HEK293 (cell line): ENCODE measurements around the gene NPAS2.

Experiments
- CTCF ChIA-PET: fragments of 350-600 bp; formaldehyde crosslinking; extraction: SDS; loops from one replicate; lab custom pipeline; 2021; ENCODE audit warnings: antibody characterized with exemption; lab: Yijun Ruan, JAX
- POLR2A ChIA-PET: fragments of 300-600 bp; formaldehyde crosslinking; extraction: SDS; loops from one replicate; lab custom pipeline; 2020; ENCODE audit warnings: antibody characterized with exemption, inconsistent platforms; lab: Yijun Ruan, JAX
- H3K27ac ChIP-seq: fragments of 200-500 bp; sonication (Bioruptor generic); 2 replicates; pipeline ENCODE4 v1.5.1; 2014; ENCODE audit warnings: low read depth, low read length, control low read depth, inconsistent platforms; ENCODE audit errors: extremely low read depth
- H3K36me3 ChIP-seq, 2 experiments: fragments of 200-500 bp in 1 of 2; sonication (Bioruptor generic) in 1 of 2; 1 replicate in 1 of 2; 2 replicates in 1 of 2; pipeline ENCODE4 v1.5.1; 2014 to 2017; ENCODE audit warnings: inconsistent platforms in 2 of 2, low read length in 2 of 2; ENCODE audit not compliant: control insufficient read depth in 2 of 2, insufficient read depth in 1 of 2
- H3K4me1 ChIP-seq: fragments of 200-500 bp; sonication (Bioruptor generic); 2 replicates; pipeline ENCODE4 v1.5.1; 2014; ENCODE audit warnings: mild to moderate bottlenecking, low read length, inconsistent platforms; ENCODE audit not compliant: control insufficient read depth, insufficient read depth
- H3K4me3 ChIP-seq: 2 replicates; pipeline ENCODE4 v1.5.1; 2011; ENCODE audit warnings: low read depth, mild to moderate bottlenecking, control low read depth, low read length, moderate library complexity
- H3K9me3 ChIP-seq: fragments of 200-500 bp; sonication (Bioruptor generic); 2 replicates; pipeline ENCODE4 v1.5.1; 2014; ENCODE audit warnings: low read depth, low read length, inconsistent platforms; ENCODE audit not compliant: control insufficient read depth, insufficient read depth
- BCL6B ChIP-seq: fragments of 450-650 bp; formaldehyde crosslinking; IDR thresholded peaks from 2 replicates; pipeline ENCODE4 v1.5.1; 2017; ENCODE audit warnings: missing biosample characterization, missing genetic modification characterization
- GLI4 ChIP-seq: fragments of 450-650 bp; formaldehyde crosslinking; IDR thresholded peaks from 2 replicates; pipeline ENCODE4 v1.5.1; 2016; ENCODE audit warnings: missing biosample characterization, missing genetic modification characterization
- GLIS1 ChIP-seq: fragments of 450-650 bp; formaldehyde crosslinking; IDR thresholded peaks from 2 replicates; pipeline ENCODE4 v1.5.1; 2016; ENCODE audit warnings: missing biosample characterization, missing genetic modification characterization
- IKZF3 ChIP-seq: fragments of 450-650 bp; IDR thresholded peaks from 2 replicates; pipeline ENCODE4 v1.5.0; 2018; ENCODE audit warnings: missing biosample characterization, mild to moderate bottlenecking, missing genetic modification characterization, moderate library complexity
- OVOL3 ChIP-seq: fragments of 450-650 bp; formaldehyde crosslinking; IDR thresholded peaks from 2 replicates; pipeline ENCODE4 v1.5.1; 2016; ENCODE audit warnings: missing biosample characterization, missing genetic modification characterization
- PATZ1 ChIP-seq: fragments of 450-650 bp; formaldehyde crosslinking; IDR thresholded peaks from 2 replicates; pipeline ENCODE4 v1.5.1; 2016; ENCODE audit warnings: missing biosample characterization, missing genetic modification characterization
- PRDM1 ChIP-seq: fragments of 450-650 bp; formaldehyde crosslinking; IDR thresholded peaks from 2 replicates; pipeline ENCODE4; 2016; ENCODE audit warnings: missing biosample characterization, missing genetic modification characterization
- SETDB1 ChIP-seq: IDR thresholded peaks from one replicate; pipeline ENCODE4 v1.6.1; 2017; ENCODE audit warnings: mild to moderate bottlenecking, low read length, moderate library complexity, mixed read lengths; ENCODE audit not compliant: insufficient read length
- YY1 ChIP-seq: fragments of 450-650 bp; formaldehyde crosslinking; IDR thresholded peaks from 2 replicates; pipeline ENCODE4 v1.5.1; 2018; ENCODE audit warnings: missing biosample characterization, missing genetic modification characterization
- ZBTB7A ChIP-seq: fragments of 450-650 bp; formaldehyde crosslinking; IDR thresholded peaks from 2 replicates; pipeline ENCODE4 v1.5.1; 2016; ENCODE audit warnings: low read depth, missing biosample characterization, missing genetic modification characterization
- ZNF133 ChIP-seq: fragments of 450-650 bp; formaldehyde crosslinking; IDR thresholded peaks from 2 replicates; pipeline ENCODE4 v1.5.1; 2016; ENCODE audit warnings: missing biosample characterization, missing genetic modification characterization
- ZNF184 ChIP-seq: fragments of 450-650 bp; IDR thresholded peaks from 2 replicates; pipeline ENCODE4 v1.5.1; 2018; ENCODE audit warnings: missing biosample characterization, mild to moderate bottlenecking, missing genetic modification characterization
- ZNF202 ChIP-seq: fragments of 450-650 bp; formaldehyde crosslinking; IDR thresholded peaks from 2 replicates; pipeline ENCODE4 v1.5.1; 2016; ENCODE audit warnings: missing biosample characterization, missing genetic modification characterization, borderline replicate concordance
- ZNF239 ChIP-seq: fragments of 450-650 bp; formaldehyde crosslinking; IDR thresholded peaks from 2 replicates; pipeline ENCODE4 v1.5.1; 2016; ENCODE audit warnings: missing biosample characterization, missing genetic modification characterization
- ZNF311 ChIP-seq: fragments of 450-650 bp; formaldehyde crosslinking; IDR thresholded peaks from 2 replicates; pipeline ENCODE4 v1.5.1; 2017; ENCODE audit warnings: missing biosample characterization, missing genetic modification characterization, borderline replicate concordance
- ZNF324 ChIP-seq: fragments of 450-650 bp; formaldehyde crosslinking; IDR thresholded peaks from 2 replicates; pipeline ENCODE4 v1.5.1; 2016; ENCODE audit warnings: missing biosample characterization, missing genetic modification characterization
- ZNF354C ChIP-seq: fragments of 450-650 bp; formaldehyde crosslinking; IDR thresholded peaks from 2 replicates; pipeline ENCODE4 v1.5.1; 2016; ENCODE audit warnings: missing biosample characterization, missing genetic modification characterization, low read depth, borderline replicate concordance
- ZNF404 ChIP-seq: fragments of 450-650 bp; formaldehyde crosslinking; IDR thresholded peaks from 2 replicates; pipeline ENCODE4 v1.5.1; 2017; ENCODE audit warnings: missing biosample characterization, missing genetic modification characterization
- ZNF555 ChIP-seq: fragments of 450-650 bp; formaldehyde crosslinking; conservative IDR thresholded peaks from 2 replicates; pipeline ENCODE4 v1.5.1; 2017; ENCODE audit warnings: missing biosample characterization, mild to moderate bottlenecking, missing genetic modification characterization, inconsistent platforms
- ZNF776 ChIP-seq: fragments of 450-650 bp; formaldehyde crosslinking; IDR thresholded peaks from 2 replicates; pipeline ENCODE4 v1.5.0; 2017; ENCODE audit warnings: missing biosample characterization, missing genetic modification characterization, borderline replicate concordance
- ZNF777 ChIP-seq: fragments of 450-650 bp; formaldehyde crosslinking; IDR thresholded peaks from 2 replicates; pipeline ENCODE4 v1.5.1; 2017; ENCODE audit warnings: missing biosample characterization, missing genetic modification characterization, borderline replicate concordance
- ZXDB ChIP-seq: fragments of 450-650 bp; formaldehyde crosslinking; IDR thresholded peaks from 2 replicates; pipeline ENCODE4 v1.5.1; 2016; ENCODE audit warnings: missing biosample characterization, missing genetic modification characterization
- TF ChIP-seq, protein P1 (sequence below): fragments of 450-650 bp; formaldehyde crosslinking; IDR thresholded peaks from 2 replicates; pipeline ENCODE4 v1.5.1; 2016; ENCODE audit warnings: missing biosample characterization, missing genetic modification characterization
- TF ChIP-seq, protein P2 (sequence below): fragments of 450-650 bp; formaldehyde crosslinking; IDR thresholded peaks from 2 replicates; pipeline ENCODE4 v1.5.1; 2016; ENCODE audit warnings: missing biosample characterization, missing genetic modification characterization

NPAS2 gene

GRCh38 chr2:100783987-100784386 is 36.0 kb upstream of the NPAS2 start:
- TF ChIP-seq ZNF776 (tag by site-specific recombination) (no peak), YY1 (tag by site-specific recombination) (no peak), BCL6B (no peak), ZNF555 (tag by site-specific recombination) (no peak), ZNF354C (no peak), GLI4 (tag by site-specific recombination) (no peak), ZXDB (no peak), PATZ1 (tag by site-specific recombination) (no peak)
- Histone ChIP-seq H3K4me1 (peaks cover 4% of the 10 kb centered on the region; the same call in 1 of the 2 replicates), H3K36me3 (no peaks in the 10 kb centered on the region), H3K9me3 (no peaks in the 10 kb centered on the region), H3K4me3 (no peak overlapping the region), H3K27ac (no peak overlapping the region)
- POLR2A ChIA-PET: no interaction called here
- CTCF ChIA-PET: interaction anchor here (1.4 kb wide), 1 partner anchor 54 kb away, joined by 3 read pairs; no protein-coding TSS in a partner anchor

- Histone ChIP-seq H3K27ac (no peak overlapping the region), H3K4me3 (no peak overlapping the region), H3K4me1 (peaks cover 4% of the 10 kb centered on the region; the same call in 1 of the 2 replicates), H3K36me3 (no peaks in the 10 kb centered on the region), H3K9me3 (no peaks in the 10 kb centered on the region)
- no peak for TF ChIP-seq ZBTB7A
- TF ChIP-seq, protein P1, sequence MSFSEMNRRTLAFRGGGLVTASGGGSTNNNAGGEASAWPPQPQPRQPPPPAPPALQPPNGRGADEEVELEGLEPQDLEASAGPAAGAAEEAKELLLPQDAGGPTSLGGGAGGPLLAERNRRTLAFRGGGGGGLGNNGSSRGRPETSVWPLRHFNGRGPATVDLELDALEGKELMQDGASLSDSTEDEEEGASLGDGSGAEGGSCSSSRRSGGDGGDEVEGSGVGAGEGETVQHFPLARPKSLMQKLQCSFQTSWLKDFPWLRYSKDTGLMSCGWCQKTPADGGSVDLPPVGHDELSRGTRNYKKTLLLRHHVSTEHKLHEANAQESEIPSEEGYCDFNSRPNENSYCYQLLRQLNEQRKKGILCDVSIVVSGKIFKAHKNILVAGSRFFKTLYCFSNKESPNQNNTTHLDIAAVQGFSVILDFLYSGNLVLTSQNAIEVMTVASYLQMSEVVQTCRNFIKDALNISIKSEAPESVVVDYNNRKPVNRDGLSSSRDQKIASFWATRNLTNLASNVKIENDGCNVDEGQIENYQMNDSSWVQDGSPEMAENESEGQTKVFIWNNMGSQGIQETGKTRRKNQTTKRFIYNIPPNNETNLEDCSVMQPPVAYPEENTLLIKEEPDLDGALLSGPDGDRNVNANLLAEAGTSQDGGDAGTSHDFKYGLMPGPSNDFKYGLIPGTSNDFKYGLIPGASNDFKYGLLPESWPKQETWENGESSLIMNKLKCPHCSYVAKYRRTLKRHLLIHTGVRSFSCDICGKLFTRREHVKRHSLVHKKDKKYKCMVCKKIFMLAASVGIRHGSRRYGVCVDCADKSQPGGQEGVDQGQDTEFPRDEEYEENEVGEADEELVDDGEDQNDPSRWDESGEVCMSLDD (tag by site-specific recombination): no peak
- TF ChIP-seq SETDB1: no peak
- no peak for TF ChIP-seq ZNF133 (tag by site-specific recombination)
- no peak for TF ChIP-seq ZNF202 (tag by site-specific recombination)
- no peak for TF ChIP-seq IKZF3 (tag by site-specific recombination)
- TF ChIP-seq ZNF239 (tag by site-specific recombination): no peak
- TF ChIP-seq ZNF777 (tag by site-specific recombination): no peak
- TF ChIP-seq ZNF311 (tag by site-specific recombination): no peak
- no peak for TF ChIP-seq ZNF184 (tag by site-specific recombination)
- no peak for TF ChIP-seq PRDM1 (tag by site-specific recombination)
- TF ChIP-seq ZNF404: no peak
- no peak for TF ChIP-seq ZNF324 (tag by site-specific recombination)
- TF ChIP-seq OVOL3: no peak
- no peak for TF ChIP-seq GLIS1 (tag by site-specific recombination)
- TF ChIP-seq, protein P2, sequence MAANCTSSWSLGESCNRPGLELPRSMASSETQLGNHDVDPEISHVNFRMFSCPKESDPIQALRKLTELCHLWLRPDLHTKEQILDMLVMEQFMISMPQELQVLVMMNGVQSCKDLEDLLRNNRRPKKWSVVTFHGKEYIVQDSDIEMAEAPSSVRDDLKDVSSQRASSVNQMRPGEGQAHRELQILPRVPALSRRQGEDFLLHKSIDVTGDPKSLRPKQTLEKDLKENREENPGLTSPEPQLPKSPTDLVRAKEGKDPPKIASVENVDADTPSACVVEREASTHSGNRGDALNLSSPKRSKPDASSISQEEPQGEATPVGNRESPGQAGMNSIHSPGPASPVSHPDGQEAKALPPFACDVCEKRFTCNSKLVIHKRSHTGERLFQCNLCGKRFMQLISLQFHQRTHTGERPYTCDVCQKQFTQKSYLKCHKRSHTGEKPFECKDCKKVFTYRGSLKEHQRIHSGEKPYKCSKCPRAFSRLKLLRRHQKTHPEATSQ (tag by site-specific recombination): no peak
- POLR2A ChIA-PET: no interaction called here
- CTCF ChIA-PET: interaction anchor here (0.6 to 1.4 kb wide), 2 partner anchors 54 to 102 kb away, joined by 3 read pairs; no protein-coding TSS in a partner anchor
These were observed 35.3 kb upstream of the NPAS2 start for GRCh38 chr2:100784681-100785080.
